Nephron (organoid): Measurements from ENCODE around the gene PARD6B.

ENCODE experiments used
- H3K27ac Mint-ChIP-seq, 3 experiments: 2 replicates each; pipeline ENCODE4 v1.8.0; 2020; ENCODE audit warnings: mixed read lengths in 3 of 3, mild to moderate bottlenecking in 2 of 3, moderate library complexity in 1 of 3
- H3K27me3 Mint-ChIP-seq: 2 replicates; pipeline ENCODE4 v1.8.0; 2021; ENCODE audit warnings: low read depth, mild to moderate bottlenecking, moderate library complexity, mixed read lengths
- H3K36me3 Mint-ChIP-seq: 2 replicates; pipeline ENCODE4 v1.8.0; 2020; ENCODE audit warnings: low read depth, mixed read lengths
- H3K4me1 Mint-ChIP-seq: 2 replicates; pipeline ENCODE4 v1.8.0; 2020; ENCODE audit warnings: mixed read lengths
- H3K4me3 Mint-ChIP-seq, 3 experiments: 2 replicates each; pipeline ENCODE4 v1.8.0; 2020; ENCODE audit warnings: mild to moderate bottlenecking in 3 of 3, mixed read lengths in 3 of 3, moderate library complexity in 2 of 3
- H3K9me3 Mint-ChIP-seq: 2 replicates; pipeline ENCODE4 v1.8.0; 2020; ENCODE audit warnings: mixed read lengths
- TF ChIP-seq, protein P1 (sequence below), 3 experiments: fragments of 200-600 bp; sonication (generic); IDR thresholded peaks; one replicate each; pipeline ENCODE4 v1.5.0; 2021; ENCODE audit warnings: antibody characterized with exemption in 3 of 3; ENCODE audit not compliant: unreplicated experiment in 3 of 3

PARD6B gene

DNA sequence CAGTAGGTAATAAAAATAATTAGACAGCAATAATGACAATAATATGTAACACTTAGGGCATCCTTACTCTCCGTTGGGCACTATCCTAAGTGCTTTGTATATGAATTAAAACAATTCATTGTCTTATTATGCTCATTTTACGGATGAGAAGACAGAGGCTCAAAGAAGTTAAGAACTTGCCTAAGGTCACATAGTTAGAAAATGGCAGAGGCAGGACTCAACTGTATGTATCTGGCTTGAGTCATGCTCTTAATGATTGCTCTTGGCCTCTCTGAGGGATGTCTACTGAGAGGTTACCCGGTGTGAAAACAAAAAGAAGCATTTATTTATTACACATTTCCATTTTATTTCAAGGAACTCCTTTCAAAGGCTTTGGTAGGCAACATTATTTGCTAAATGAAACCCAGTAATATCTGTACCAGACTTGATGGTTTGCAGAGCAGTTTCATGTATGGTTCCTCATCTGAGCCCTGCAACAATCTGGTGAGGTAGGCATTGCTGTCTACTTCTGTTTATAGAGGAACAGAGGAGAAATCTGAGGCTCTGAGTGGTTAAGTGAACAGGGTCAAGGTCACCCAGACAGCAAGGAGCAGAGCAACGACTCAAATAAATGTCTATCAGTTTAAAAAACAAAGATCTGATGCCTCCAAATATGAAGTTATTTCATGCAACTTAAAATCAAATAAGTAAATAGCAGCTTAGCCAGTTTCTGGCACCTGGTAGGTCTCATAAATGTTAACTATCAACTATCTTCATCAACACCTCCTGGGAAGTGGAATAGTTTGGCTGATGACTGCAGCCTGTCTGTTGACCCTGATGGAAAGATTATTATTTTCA is 4.2 kb upstream of the PARD6B start:
- Mint-ChIP-seq H3K27me3 (peaks cover 7% of the 10 kb centered on the region), H3K36me3 (no peaks in the 10 kb centered on the region), H3K4me3 (peak overlapping the region in 1 of 3 experiments; percentile 14), H3K27ac (peak overlapping the region in 2 of 3 experiments; percentile 95), H3K4me1 (peaks cover 30% of the 10 kb centered on the region), H3K9me3 (no peaks in the 10 kb centered on the region)
- TF ChIP-seq, protein P1, sequence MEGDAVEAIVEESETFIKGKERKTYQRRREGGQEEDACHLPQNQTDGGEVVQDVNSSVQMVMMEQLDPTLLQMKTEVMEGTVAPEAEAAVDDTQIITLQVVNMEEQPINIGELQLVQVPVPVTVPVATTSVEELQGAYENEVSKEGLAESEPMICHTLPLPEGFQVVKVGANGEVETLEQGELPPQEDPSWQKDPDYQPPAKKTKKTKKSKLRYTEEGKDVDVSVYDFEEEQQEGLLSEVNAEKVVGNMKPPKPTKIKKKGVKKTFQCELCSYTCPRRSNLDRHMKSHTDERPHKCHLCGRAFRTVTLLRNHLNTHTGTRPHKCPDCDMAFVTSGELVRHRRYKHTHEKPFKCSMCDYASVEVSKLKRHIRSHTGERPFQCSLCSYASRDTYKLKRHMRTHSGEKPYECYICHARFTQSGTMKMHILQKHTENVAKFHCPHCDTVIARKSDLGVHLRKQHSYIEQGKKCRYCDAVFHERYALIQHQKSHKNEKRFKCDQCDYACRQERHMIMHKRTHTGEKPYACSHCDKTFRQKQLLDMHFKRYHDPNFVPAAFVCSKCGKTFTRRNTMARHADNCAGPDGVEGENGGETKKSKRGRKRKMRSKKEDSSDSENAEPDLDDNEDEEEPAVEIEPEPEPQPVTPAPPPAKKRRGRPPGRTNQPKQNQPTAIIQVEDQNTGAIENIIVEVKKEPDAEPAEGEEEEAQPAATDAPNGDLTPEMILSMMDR (IDR thresholded peaks at IDR 0.05; ENCODE audit: unreplicated experiment in 3 of 3): no peak

GRCh38 chr20:50727792-50728485 is 3.4 kb upstream of the PARD6B start:
- no peaks in the 10 kb centered on the region for H3K36me3 Mint-ChIP-seq
- peaks cover 30% of the 10 kb centered on the region for H3K4me1 Mint-ChIP-seq
- H3K9me3 Mint-ChIP-seq: no peaks in the 10 kb centered on the region
- peak overlapping the region; percentile 37 to 58 (median 57) for H3K4me3 Mint-ChIP-seq
- H3K27me3 Mint-ChIP-seq: peaks cover 14% of the 10 kb centered on the region
- TF ChIP-seq, protein P1 (IDR thresholded peaks at IDR 0.05; ENCODE audit: unreplicated experiment in 3 of 3): no peak
- H3K27ac Mint-ChIP-seq: peak overlapping the region in 2 of 3 experiments; percentile 95

DNA sequence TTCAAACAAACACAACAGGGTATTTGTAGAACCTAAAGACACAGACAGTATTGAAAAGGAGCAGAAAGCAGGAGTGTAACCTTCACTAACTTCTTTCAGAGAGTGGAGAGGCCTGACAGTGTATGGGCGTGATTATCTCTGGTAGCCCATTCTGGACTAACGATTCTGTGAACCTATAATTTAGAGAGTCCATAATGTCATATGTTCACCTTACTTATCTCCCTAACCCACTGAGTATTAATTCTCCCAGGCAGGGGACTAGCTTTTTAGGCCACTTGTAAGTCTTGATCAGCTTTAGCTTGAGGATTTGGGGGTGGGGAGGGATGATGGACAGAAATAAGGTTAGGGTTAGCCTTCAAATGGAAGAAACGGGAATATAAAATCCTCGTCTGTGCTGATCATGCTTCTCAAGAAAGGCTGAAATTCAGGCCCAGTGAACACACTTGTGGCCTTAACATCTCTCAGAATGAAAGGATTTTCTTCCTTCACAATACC is 2.8 kb upstream of the PARD6B start:
- Mint-ChIP-seq H3K4me3 (peak overlapping the region; percentile 37 to 58 (median 57)), H3K27ac (peak overlapping the region in 2 of 3 experiments; percentile 95), H3K4me1 (peaks cover 25% of the 10 kb centered on the region), H3K36me3 (no peaks in the 10 kb centered on the region), H3K27me3 (peaks cover 20% of the 10 kb centered on the region), H3K9me3 (no peaks in the 10 kb centered on the region)
- TF ChIP-seq, protein P1 (IDR thresholded peaks at IDR 0.05; ENCODE audit: unreplicated experiment in 3 of 3): no peak

GRCh38 chr20:50728981-50729874 is 2.2 kb upstream of the PARD6B start:
- Mint-ChIP-seq H3K4me3 (peak overlapping the region; percentile 88 to 93 (median 93)), H3K9me3 (no peaks in the 10 kb centered on the region), H3K36me3 (no peaks in the 10 kb centered on the region), H3K27me3 (peaks cover 26% of the 10 kb centered on the region), H3K27ac (peak overlapping the region in 2 of 3 experiments; percentile 95 to 96), H3K4me1 (peaks cover 25% of the 10 kb centered on the region)
- TF ChIP-seq, protein P1 (IDR thresholded peaks at IDR 0.05; ENCODE audit: unreplicated experiment in 3 of 3): no peak

GRCh38 chr20:50729901-50730764 is 1.2 kb upstream of the PARD6B start:
- Mint-ChIP-seq H3K27me3 (peaks cover 31% of the 10 kb centered on the region), H3K9me3 (no peaks in the 10 kb centered on the region), H3K36me3 (peaks cover 1% of the 10 kb centered on the region), H3K27ac (peak overlapping the region in 2 of 3 experiments; percentile 95 to 96), H3K4me1 (peaks cover 25% of the 10 kb centered on the region), H3K4me3 (peak overlapping the region; percentile 88 to 93 (median 93))
- TF ChIP-seq, protein P1 (IDR thresholded peaks at IDR 0.05; ENCODE audit: unreplicated experiment in 3 of 3): no peak
